ENCODE measurements around the gene TTLL5. TPM values are rescaled to one million over a fixed set of nuclear protein-coding genes. Genes with fewer than 3 reads are reported as not detected.

TTLL5 gene
- total and polyA plus RNA-seq, 2 of the 13 experiments (the other 11 are each of a cell fraction or from before 2014, with no cell fraction given), result 11.8 to 18.8 TPM

DNA sequence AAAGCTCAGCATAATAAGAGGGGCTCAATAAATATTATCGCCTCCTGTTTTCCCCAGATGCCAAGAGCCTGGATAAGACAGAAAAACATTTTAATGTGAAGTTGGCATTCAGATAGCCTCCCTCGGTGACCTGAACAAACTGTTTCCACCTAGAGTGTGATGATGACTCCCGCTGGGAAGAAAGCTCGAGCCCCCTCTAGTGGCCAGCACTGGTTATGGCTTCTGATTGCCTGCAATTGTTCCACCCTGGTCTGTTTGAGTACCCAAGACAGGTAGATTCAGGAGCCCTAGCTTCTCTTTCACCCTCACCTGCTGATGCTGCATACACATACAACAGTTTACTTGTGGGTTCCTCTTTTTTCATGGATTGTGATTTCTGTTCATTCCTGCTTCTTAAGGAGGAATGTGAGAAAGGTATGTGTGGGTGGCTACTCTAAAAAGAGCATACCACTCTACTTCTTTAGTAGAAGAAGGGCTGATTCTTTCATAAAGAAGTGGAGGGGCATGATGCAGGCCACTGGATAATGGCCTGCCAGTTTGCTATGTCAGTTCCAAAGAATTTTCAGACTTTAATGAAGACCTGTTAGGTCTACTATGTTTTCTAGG is 6.8 kb upstream of the TTLL5 start (continued):
- TF ChIP-seq ZNF263 (CRISPR knock-in tag; IDR thresholded peaks at IDR 0.05), result no peak
- 0 out of 2 replicates have a peak, but pooled peaks have one; percentile 75 for TF ChIP-seq KDM3A (CRISPR knock-in tag; IDR thresholded peaks at IDR 0.05; ENCODE audit: low read depth)
- TF ChIP-seq ISL2 (CRISPR knock-in tag; IDR thresholded peaks at IDR 0.05), result peak; percentile 17; the same call in 1 of the 2 replicates
- 0 out of 4 replicates have a peak, but pooled peaks of 1 of the 2 experiments have one; percentile 3 for TF ChIP-seq EP300 (IDR thresholded peaks at IDR 0.05; ENCODE audit: low read depth in 2 of 2, low read length in 2 of 2)
- no peak for TF ChIP-seq EP300 (CRISPR knock-in tag; IDR thresholded peaks at IDR 0.05; ENCODE audit: borderline replicate concordance)
- TF ChIP-seq, protein P1, sequence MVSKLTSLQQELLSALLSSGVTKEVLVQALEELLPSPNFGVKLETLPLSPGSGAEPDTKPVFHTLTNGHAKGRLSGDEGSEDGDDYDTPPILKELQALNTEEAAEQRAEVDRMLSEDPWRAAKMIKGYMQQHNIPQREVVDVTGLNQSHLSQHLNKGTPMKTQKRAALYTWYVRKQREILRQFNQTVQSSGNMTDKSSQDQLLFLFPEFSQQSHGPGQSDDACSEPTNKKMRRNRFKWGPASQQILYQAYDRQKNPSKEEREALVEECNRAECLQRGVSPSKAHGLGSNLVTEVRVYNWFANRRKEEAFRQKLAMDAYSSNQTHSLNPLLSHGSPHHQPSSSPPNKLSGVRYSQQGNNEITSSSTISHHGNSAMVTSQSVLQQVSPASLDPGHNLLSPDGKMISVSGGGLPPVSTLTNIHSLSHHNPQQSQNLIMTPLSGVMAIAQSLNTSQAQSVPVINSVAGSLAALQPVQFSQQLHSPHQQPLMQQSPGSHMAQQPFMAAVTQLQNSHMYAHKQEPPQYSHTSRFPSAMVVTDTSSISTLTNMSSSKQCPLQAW (CRISPR knock-in tag; IDR thresholded peaks at IDR 0.05), result peak; percentile 48; the same call in 1 of the 2 replicates
- TF ChIP-seq SRF (IDR thresholded peaks at IDR 0.05; ENCODE audit: low read depth, low read length), result no peak
- no peak for TF ChIP-seq NFE2L1 (CRISPR knock-in tag; IDR thresholded peaks at IDR 0.05; ENCODE audit: borderline replicate concordance)
- peak; percentile 52; the same call in 1 of the 2 replicates for TF ChIP-seq GATAD2A (CRISPR knock-in tag; IDR thresholded peaks at IDR 0.05)
- TF ChIP-seq MIXL1 (CRISPR knock-in tag; IDR thresholded peaks at IDR 0.05), result 0 out of 2 replicates have a peak, but pooled peaks have one; percentile 44
- TF ChIP-seq KDM2A (CRISPR knock-in tag; IDR thresholded peaks at IDR 0.05; ENCODE audit: borderline replicate concordance, low read depth), result peak; percentile 43; the same call in 1 of the 2 replicates
- TF ChIP-seq ZNF331 (CRISPR knock-in tag; IDR thresholded peaks at IDR 0.05), result 0 out of 2 replicates have a peak, but pooled peaks have one; percentile 21
- TF ChIP-seq, protein P2, sequence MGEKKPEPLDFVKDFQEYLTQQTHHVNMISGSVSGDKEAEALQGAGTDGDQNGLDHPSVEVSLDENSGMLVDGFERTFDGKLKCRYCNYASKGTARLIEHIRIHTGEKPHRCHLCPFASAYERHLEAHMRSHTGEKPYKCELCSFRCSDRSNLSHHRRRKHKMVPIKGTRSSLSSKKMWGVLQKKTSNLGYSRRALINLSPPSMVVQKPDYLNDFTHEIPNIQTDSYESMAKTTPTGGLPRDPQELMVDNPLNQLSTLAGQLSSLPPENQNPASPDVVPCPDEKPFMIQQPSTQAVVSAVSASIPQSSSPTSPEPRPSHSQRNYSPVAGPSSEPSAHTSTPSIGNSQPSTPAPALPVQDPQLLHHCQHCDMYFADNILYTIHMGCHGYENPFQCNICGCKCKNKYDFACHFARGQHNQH (CRISPR knock-in tag; IDR thresholded peaks at IDR 0.05), result peak; percentile 63; the same call in 1 of the 2 replicates
- TF ChIP-seq, protein P3, sequence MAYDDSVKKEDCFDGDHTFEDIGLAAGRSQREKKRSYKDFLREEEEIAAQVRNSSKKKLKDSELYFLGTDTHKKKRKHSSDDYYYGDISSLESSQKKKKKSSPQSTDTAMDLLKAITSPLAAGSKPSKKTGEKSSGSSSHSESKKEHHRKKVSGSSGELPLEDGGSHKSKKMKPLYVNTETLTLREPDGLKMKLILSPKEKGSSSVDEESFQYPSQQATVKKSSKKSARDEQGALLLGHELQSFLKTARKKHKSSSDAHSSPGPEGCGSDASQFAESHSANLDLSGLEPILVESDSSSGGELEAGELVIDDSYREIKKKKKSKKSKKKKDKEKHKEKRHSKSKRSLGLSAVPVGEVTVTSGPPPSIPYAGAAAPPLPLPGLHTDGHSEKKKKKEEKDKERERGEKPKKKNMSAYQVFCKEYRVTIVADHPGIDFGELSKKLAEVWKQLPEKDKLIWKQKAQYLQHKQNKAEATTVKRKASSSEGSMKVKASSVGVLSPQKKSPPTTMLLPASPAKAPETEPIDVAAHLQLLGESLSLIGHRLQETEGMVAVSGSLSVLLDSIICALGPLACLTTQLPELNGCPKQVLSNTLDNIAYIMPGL (CRISPR knock-in tag; IDR thresholded peaks at IDR 0.05; ENCODE audit: borderline replicate concordance in 1 of 2, low read depth in 1 of 2), result 0 out of 4 replicates have a peak, but pooled peaks have one; percentile 26 to 53
- TF ChIP-seq NFKBIZ (CRISPR knock-in tag; IDR thresholded peaks at IDR 0.05), result peak; percentile 31; the same call in 1 of the 2 replicates
- no peak for TF ChIP-seq NFIB (CRISPR knock-in tag; IDR thresholded peaks at IDR 0.05; ENCODE audit: borderline replicate concordance)
- TF ChIP-seq, protein P4, sequence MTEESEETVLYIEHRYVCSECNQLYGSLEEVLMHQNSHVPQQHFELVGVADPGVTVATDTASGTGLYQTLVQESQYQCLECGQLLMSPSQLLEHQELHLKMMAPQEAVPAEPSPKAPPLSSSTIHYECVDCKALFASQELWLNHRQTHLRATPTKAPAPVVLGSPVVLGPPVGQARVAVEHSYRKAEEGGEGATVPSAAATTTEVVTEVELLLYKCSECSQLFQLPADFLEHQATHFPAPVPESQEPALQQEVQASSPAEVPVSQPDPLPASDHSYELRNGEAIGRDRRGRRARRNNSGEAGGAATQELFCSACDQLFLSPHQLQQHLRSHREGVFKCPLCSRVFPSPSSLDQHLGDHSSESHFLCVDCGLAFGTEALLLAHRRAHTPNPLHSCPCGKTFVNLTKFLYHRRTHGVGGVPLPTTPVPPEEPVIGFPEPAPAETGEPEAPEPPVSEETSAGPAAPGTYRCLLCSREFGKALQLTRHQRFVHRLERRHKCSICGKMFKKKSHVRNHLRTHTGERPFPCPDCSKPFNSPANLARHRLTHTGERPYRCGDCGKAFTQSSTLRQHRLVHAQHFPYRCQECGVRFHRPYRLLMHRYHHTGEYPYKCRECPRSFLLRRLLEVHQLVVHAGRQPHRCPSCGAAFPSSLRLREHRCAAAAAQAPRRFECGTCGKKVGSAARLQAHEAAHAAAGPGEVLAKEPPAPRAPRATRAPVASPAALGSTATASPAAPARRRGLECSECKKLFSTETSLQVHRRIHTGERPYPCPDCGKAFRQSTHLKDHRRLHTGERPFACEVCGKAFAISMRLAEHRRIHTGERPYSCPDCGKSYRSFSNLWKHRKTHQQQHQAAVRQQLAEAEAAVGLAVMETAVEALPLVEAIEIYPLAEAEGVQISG (CRISPR knock-in tag; IDR thresholded peaks at IDR 0.05), result peak; percentile 36; the same call in 1 of the 2 replicates
- TF ChIP-seq KMT2B (CRISPR knock-in tag; IDR thresholded peaks at IDR 0.05), result no peak
- no peak for TF ChIP-seq HNF4G (IDR thresholded peaks at IDR 0.05; ENCODE audit: borderline replicate concordance, low read depth, low read length)
- no peak for TF ChIP-seq HNF4G (CRISPR knock-in tag; IDR thresholded peaks at IDR 0.05; ENCODE audit: borderline replicate concordance, low read depth)
